ENCODE measurements around the gene NLRC5. TPM values are rescaled to one million over a fixed set of nuclear protein-coding genes. Genes with fewer than 3 reads are reported as not detected.
A peak's percentile ranks its signal among the peaks of the same experiment; 100 is the strongest.

NLRC5 gene
- total and polyA plus RNA-seq, 9 of the 15 experiments (the other 6 are each of a cell fraction or from before 2014, with no cell fraction given): 0.59 to 0.71 TPM; not detected in 7

GRCh38 chr16:56964243-56965148 is 24.9 kb upstream of the NLRC5 start (continued):
- TF ChIP-seq, protein P1, sequence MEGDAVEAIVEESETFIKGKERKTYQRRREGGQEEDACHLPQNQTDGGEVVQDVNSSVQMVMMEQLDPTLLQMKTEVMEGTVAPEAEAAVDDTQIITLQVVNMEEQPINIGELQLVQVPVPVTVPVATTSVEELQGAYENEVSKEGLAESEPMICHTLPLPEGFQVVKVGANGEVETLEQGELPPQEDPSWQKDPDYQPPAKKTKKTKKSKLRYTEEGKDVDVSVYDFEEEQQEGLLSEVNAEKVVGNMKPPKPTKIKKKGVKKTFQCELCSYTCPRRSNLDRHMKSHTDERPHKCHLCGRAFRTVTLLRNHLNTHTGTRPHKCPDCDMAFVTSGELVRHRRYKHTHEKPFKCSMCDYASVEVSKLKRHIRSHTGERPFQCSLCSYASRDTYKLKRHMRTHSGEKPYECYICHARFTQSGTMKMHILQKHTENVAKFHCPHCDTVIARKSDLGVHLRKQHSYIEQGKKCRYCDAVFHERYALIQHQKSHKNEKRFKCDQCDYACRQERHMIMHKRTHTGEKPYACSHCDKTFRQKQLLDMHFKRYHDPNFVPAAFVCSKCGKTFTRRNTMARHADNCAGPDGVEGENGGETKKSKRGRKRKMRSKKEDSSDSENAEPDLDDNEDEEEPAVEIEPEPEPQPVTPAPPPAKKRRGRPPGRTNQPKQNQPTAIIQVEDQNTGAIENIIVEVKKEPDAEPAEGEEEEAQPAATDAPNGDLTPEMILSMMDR (IDR thresholded peaks at IDR 0.05 in 2 of 3, conservative IDR thresholded peaks at IDR 0.05 in 1 of 3; ENCODE audit: insufficient read depth in 2 of 3, low read depth in 1 of 3, low read length in 3 of 3): peak; percentile 99 to 100 (median 99)
- TF ChIP-seq, protein P2, sequence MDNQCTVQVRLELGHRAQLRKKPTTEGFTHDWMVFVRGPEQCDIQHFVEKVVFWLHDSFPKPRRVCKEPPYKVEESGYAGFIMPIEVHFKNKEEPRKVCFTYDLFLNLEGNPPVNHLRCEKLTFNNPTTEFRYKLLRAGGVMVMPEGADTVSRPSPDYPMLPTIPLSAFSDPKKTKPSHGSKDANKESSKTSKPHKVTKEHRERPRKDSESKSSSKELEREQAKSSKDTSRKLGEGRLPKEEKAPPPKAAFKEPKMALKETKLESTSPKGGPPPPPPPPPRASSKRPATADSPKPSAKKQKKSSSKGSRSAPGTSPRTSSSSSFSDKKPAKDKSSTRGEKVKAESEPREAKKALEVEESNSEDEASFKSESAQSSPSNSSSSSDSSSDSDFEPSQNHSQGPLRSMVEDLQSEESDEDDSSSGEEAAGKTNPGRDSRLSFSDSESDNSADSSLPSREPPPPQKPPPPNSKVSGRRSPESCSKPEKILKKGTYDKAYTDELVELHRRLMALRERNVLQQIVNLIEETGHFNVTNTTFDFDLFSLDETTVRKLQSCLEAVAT (IDR thresholded peaks at IDR 0.05): peak; percentile 77 to 89; a peak in 2 of 4 replicates
- TF ChIP-seq MAFG (tag; conservative IDR thresholded peaks at IDR 0.05) (no peak), THAP7 (CRISPR knock-in tag; IDR thresholded peaks at IDR 0.05) (no peak), ILK (tag; IDR thresholded peaks at IDR 0.05; ENCODE audit: borderline replicate concordance, low read depth) (no peak), ZC3H11A (IDR thresholded peaks at IDR 0.05; ENCODE audit: low read depth, low read length) (no peak), BCL6 (CRISPR knock-in tag; IDR thresholded peaks at IDR 0.05) (no peak), CCAR2 (IDR thresholded peaks at IDR 0.05; ENCODE audit: low read depth, low read length) (no peak), KLF13 (tag; IDR thresholded peaks at IDR 0.05; ENCODE audit: borderline replicate concordance, low read depth) (peak; percentile 84; the same call in 1 of the 2 replicates), FIP1L1 (IDR thresholded peaks at IDR 0.05; ENCODE audit: low read depth, low read length, poor library complexity, severe bottlenecking) (no peak), SMAD4 (CRISPR knock-in tag; conservative IDR thresholded peaks at IDR 0.05) (0 out of 2 replicates have a peak, but pooled peaks have one; percentile 71), SMAD2 (IDR thresholded peaks at IDR 0.05; ENCODE audit: low read depth, low read length) (no peak), ZNF431 (CRISPR knock-in tag; IDR thresholded peaks at IDR 0.05) (no peak), CSDE1 (IDR thresholded peaks at IDR 0.05) (no peak), FUS (optimal IDR thresholded peaks at IDR 0.05; ENCODE audit: low read depth, low read length) (no peak), ZC3H4 (CRISPR knock-in tag; IDR thresholded peaks at IDR 0.05; ENCODE audit: borderline replicate concordance) (no peak), SMAD1 (IDR thresholded peaks at IDR 0.05; ENCODE audit: low read depth, low read length, partially characterized antibody) (no peak), ARID2 (IDR thresholded peaks at IDR 0.05) (no peak), SNIP1 (IDR thresholded peaks at IDR 0.05; ENCODE audit: low read depth) (no peak), BRD9 (IDR thresholded peaks at IDR 0.05; ENCODE audit: low read depth, partially characterized antibody) (no peak)
- TF ChIP-seq, protein P3, sequence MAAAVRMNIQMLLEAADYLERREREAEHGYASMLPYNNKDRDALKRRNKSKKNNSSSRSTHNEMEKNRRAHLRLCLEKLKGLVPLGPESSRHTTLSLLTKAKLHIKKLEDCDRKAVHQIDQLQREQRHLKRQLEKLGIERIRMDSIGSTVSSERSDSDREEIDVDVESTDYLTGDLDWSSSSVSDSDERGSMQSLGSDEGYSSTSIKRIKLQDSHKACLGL (CRISPR knock-in tag; IDR thresholded peaks at IDR 0.05; ENCODE audit: borderline replicate concordance, poor library complexity, severe bottlenecking): no peak
- TF ChIP-seq, protein P4, sequence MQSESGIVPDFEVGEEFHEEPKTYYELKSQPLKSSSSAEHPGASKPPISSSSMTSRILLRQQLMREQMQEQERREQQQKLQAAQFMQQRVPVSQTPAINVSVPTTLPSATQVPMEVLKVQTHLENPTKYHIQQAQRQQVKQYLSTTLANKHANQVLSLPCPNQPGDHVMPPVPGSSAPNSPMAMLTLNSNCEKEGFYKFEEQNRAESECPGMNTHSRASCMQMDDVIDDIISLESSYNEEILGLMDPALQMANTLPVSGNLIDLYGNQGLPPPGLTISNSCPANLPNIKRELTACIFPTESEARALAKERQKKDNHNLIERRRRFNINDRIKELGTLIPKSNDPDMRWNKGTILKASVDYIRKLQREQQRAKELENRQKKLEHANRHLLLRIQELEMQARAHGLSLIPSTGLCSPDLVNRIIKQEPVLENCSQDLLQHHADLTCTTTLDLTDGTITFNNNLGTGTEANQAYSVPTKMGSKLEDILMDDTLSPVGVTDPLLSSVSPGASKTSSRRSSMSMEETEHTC (IDR thresholded peaks at IDR 0.05): 0 out of 2 replicates have a peak, but pooled peaks have one; percentile 38
